ES-I3 (cell line): ENCODE measurements around the gene PUM1.
"Not testable (repeated sequence)": the region's sequence is repeated elsewhere in the genome, so short reads cannot be mapped to it uniquely, and the experiment has no call there.

Experiments
- H3K36me3 ChIP-seq: 2 replicates; pipeline ENCODE4 v1.6.1; 2013; ENCODE audit warnings: mild to moderate bottlenecking, low read length, control low read depth, moderate library complexity; ENCODE audit not compliant: insufficient read depth
- H3K4me1 ChIP-seq: 2 replicates; pipeline ENCODE4 v1.6.1; 2013; ENCODE audit warnings: mild to moderate bottlenecking, control low read depth, low read length; ENCODE audit not compliant: insufficient read depth
- H3K9ac ChIP-seq: 2 replicates; pipeline ENCODE4 v1.6.1; 2013; ENCODE audit warnings: low read depth, mild to moderate bottlenecking, low read length, moderate library complexity
- H3K9me3 ChIP-seq: 2 replicates; pipeline ENCODE4 v1.6.1; 2013; ENCODE audit warnings: mild to moderate bottlenecking, low read length, moderate library complexity; ENCODE audit not compliant: control insufficient read depth, insufficient read depth

Gene PUM1

DNA sequence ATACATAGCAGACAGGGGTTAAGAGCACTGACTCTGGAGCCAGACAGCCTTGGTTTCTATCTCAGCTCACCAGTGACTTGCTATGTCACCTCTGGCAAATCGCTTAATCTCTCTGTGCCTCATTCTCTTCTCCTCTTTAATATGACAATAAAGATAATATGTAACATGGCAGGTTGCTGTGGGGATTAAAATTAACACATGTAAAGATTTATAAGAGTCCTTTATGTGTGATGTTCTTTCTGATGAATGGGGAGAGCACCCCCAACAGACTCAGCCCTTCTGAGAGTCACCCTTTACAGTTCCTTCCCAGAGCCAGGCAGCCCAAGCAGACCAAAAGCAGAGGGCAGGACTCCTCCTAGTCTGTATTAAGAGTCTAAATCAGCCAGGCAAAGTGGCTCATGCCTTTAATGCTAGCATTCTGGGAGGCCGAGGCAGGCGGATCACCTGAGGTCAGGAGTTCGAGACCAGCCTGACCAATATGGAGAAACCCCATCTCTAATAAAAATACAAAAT lies 80.5 kb downstream of the PUM1 start:
- Histone ChIP-seq H3K4me1 (peaks cover 5% of the 10 kb centered on the region; the same call in 1 of the 2 replicates), H3K9ac (no peak overlapping the region), H3K36me3 (peaks cover 8% of the 10 kb centered on the region), H3K9me3 (no peaks in the 10 kb centered on the region)

DNA sequence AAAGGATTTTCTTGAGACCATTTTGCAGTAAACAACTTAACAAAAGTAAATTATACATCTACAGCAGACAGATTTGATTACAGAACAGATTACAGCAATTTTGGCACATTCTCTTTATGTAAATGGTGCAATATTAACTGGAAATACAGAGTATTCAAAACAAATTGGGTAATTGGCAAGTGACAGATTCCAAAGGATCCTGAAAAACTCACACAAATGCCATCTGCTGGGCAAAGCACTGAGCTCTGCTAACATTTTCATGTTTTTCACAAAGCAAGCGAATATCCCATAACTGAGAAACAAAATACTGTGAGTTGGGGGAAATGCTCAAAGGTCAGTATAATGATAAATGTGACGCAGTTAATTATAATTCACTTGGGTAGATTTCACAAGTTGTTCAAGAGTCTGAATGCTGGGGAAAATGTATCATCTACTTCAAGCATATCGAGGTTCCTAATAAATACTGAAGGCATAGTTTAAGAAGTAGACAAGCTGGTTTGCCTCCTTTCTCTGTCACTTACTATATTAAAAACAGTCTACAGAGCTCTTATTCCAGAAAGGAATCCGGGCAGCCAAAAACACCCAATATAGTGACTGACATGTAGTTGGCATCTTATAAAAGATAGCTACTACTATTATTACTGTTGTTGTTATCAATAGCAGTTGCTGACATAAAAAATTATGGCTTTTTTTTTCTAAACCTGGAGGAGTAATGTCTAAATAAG lies 81.2 kb downstream of the PUM1 start:
- H3K36me3 ChIP-seq = peaks cover 7% of the 10 kb centered on the region
- H3K4me1 ChIP-seq = peaks cover 5% of the 10 kb centered on the region; the same call in 1 of the 2 replicates
- no peaks in the 10 kb centered on the region for H3K9me3 ChIP-seq
- H3K9ac ChIP-seq = no peak overlapping the region

- Histone ChIP-seq H3K36me3 (peaks cover 8% of the 10 kb centered on the region; the same call in 1 of the 2 replicates), H3K4me1 (no peaks in the 10 kb centered on the region; the same call in 1 of the 2 replicates), H3K9me3 (no peaks in the 10 kb centered on the region), H3K9ac (no peak overlapping the region)
Measured at GRCh38 chr1:30982937-30983336, 82.6 kb downstream of the PUM1 start.

- Histone ChIP-seq H3K9ac (no peak overlapping the region), H3K36me3 (peaks cover 8% of the 10 kb centered on the region; the same call in 1 of the 2 replicates), H3K9me3 (no peaks in the 10 kb centered on the region), H3K4me1 (no peaks in the 10 kb centered on the region; the same call in 1 of the 2 replicates)
Measured at GRCh38 chr1:30982431-30982830, 83.1 kb downstream of the PUM1 start.

- Histone ChIP-seq H3K9me3 (no peaks in the 10 kb centered on the region), H3K9ac (no peak overlapping the region), H3K36me3 (peaks cover 8% of the 10 kb centered on the region; the same call in 1 of the 2 replicates), H3K4me1 (no peaks in the 10 kb centered on the region)
Measured at GRCh38 chr1:30981172-30981571, 84.3 kb downstream of the PUM1 start.

- no peaks in the 10 kb centered on the region for H3K9me3 ChIP-seq
- no peak overlapping the region for H3K9ac ChIP-seq
- no peaks in the 10 kb centered on the region for H3K4me1 ChIP-seq
- H3K36me3 ChIP-seq = peaks cover 8% of the 10 kb centered on the region; the same call in 1 of the 2 replicates
Measured at GRCh38 chr1:30977511-30977910, 88.0 kb downstream of the PUM1 start.

DNA sequence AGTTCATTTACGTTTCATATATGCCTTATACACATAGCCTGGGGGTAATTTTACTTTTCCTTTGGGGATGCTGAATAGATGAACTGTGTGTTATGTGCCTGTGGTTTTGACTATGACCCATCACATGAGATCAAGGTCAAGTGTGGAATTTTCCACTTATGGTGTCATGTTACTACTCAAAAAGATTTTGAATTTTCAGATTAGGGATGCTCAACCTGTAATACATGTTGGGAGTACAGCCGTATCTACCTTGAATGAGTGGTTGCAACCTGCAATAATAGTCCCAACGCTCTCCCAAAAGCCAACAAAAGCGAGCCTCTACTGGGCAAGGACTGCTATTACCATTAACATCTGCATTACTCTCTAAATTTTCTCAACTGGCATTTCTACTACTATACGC lies 88.4 kb downstream of the PUM1 start:
- H3K9me3 ChIP-seq = no peaks in the 10 kb centered on the region
- H3K4me1 ChIP-seq = no peaks in the 10 kb centered on the region
- no peak overlapping the region for H3K9ac ChIP-seq
- H3K36me3 ChIP-seq = peaks cover 8% of the 10 kb centered on the region; the same call in 1 of the 2 replicates

DNA sequence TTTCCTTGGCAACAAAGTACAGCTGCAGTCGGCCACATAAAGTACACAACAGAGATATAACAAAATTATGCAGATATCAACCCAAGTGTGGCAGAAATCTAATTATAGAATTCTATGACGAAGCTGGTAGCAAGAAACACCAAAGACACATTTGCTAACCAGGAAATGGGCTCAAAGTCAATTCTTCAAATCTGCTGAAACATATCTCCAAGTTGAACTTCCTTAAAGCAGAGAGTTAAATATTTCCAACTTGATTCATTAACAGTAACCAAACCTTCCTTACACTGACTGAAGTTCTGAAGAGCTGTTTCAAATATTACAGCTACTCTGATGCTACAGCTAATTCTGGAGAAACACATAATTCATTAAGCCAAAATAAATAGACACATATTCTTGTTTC lies 89.4 kb downstream of the PUM1 start:
- Histone ChIP-seq H3K9me3 (no peaks in the 10 kb centered on the region), H3K4me1 (no peaks in the 10 kb centered on the region), H3K36me3 (peaks cover 7% of the 10 kb centered on the region; the same call in 1 of the 2 replicates), H3K9ac (no peak overlapping the region)

DNA sequence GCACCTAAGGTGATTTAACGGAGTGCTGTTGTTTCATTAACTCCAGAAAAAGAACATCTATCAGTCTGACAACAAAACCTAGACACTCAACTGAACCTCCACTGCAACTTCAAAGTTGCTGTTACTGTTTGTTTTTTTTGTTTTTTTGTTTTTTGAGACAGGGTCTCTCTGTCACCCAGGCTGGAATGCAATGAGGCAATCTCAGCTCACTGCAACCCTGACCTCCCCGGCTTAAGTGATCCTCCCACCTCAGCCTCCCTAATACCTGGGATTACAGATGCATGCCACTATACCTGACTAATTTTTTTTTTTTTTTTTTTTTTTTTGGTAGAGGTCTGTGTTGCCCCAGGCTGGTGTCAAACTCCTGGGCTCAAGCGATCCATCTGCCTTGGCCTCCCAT lies 90.3 kb downstream of the PUM1 start:
- peaks cover 3% of the 10 kb centered on the region; the same call in 1 of the 2 replicates for H3K36me3 ChIP-seq

DNA sequence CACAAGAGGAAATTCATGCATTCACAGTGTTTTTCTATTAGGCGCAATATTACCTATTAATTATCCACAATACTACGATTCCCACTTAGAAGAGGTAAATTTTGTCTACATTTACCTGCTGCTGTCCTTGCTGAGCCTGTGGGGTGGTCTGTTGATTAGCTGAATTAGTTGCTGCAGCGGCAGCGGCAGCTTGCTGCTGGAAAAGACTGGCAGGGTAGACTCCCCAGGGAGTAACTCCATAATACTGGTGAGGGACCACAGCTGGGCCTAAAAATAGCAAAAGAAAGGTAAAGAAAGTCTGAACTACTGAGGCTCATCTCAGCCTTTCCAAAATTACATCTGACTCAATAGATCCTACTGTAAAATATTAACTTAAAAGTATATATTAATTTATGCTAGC lies 91.0 kb downstream of the PUM1 start:
- no peaks in the 10 kb centered on the region for H3K4me1 ChIP-seq
- peaks cover 3% of the 10 kb centered on the region; the same call in 1 of the 2 replicates for H3K36me3 ChIP-seq
- H3K9me3 ChIP-seq = no peaks in the 10 kb centered on the region
- no peak overlapping the region for H3K9ac ChIP-seq

More for the DNA sequence above, 90.3 kb downstream of the PUM1 start:
- no peaks in the 10 kb centered on the region for H3K9me3 ChIP-seq
- H3K9ac ChIP-seq = no peak overlapping the region
- H3K4me1 ChIP-seq = no peaks in the 10 kb centered on the region

DNA sequence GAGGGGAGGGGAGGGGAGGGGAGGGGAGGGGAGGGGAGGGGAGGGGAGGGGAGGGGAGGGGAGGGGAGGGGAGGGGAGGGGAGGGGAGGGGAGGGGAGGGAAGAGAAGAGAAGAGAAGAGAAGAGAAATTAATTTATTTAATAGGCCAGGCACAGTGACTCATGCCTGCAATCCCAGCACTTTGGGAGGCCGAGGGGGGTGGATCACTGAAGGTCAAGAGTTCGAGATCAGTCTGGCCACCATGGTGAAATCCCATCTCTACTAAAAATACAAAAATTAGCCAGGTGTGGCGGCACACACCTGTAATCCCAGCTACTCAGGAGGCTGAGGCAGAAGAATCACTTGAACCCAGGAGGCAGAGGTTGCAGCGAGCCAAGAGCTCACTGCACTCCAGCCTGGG lies 93.2 kb downstream of the PUM1 start:
- not testable (repeated sequence) for H3K4me1 ChIP-seq, H3K9ac ChIP-seq, H3K36me3 ChIP-seq, H3K9me3 ChIP-seq

DNA sequence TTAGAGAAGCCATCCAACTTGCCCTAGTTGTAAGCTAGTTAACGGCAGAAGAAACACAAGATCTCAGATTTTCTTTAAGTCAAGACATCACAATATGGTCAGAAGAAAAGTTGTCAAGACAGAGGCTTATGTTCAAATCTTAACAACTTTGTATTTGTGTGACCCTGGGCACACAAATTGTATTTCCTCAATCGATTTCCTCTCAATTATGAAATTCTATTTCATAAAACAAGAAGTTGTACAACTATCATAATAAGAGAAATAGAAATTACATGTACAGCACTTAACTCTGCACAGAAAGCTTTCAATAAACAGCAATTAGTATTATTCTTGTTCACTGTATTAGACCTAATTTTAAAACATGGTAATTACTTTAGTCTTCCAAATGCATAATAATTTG lies 94.0 kb downstream of the PUM1 start:
- no peak overlapping the region for H3K9ac ChIP-seq
- peaks cover 7% of the 10 kb centered on the region; the same call in 1 of the 2 replicates for H3K36me3 ChIP-seq

GRCh38 chr1:30969903-30970302 lies 95.6 kb downstream of the PUM1 start:
- Histone ChIP-seq H3K4me1 (0 out of 2 replicates have a peak, but pooled peaks cover 5% of the 10 kb centered on the region), H3K36me3 (peaks cover 18% of the 10 kb centered on the region), H3K9ac (no peak overlapping the region), H3K9me3 (no peaks in the 10 kb centered on the region)

More for the DNA sequence above, 94.0 kb downstream of the PUM1 start:
- Histone ChIP-seq H3K9me3 (no peaks in the 10 kb centered on the region), H3K4me1 (0 out of 2 replicates have a peak, but pooled peaks cover 5% of the 10 kb centered on the region)

DNA sequence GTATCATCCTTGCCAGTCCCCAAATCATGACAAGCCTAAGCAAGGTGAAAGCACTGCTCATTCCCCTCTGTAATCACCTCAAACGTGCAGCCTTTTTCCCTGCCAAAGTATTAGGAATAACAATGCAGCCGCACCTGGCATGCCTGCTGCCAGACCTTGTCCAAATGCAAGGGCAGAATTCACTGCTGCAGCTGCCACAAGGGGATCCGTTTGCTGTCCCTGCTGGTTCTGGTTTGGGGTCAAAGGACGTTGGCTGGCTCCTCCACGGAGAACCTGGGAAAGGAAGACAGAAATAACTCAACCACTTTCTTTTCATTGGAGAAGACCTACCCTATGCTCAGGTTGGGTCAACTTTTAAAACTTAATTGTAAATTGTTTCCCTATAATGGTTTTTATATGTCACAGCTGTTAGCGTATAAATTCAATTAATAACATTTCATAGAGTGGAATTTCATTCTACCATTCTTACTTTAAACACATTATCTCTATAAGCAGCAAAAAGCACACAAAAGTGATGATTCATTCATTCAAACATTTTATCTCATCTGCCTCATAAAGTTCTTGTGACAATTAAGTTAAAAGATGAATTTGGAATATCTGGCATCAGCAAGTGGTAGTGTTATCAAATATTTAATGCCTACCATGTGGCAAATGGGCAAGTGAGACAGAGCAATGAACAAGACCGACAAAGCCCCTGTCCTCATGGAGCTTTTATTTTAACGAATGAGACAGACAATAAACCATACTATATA lies 97.1 kb downstream of the PUM1 start:
- Histone ChIP-seq H3K9ac (no peak overlapping the region), H3K9me3 (no peaks in the 10 kb centered on the region), H3K4me1 (0 out of 2 replicates have a peak, but pooled peaks cover 5% of the 10 kb centered on the region), H3K36me3 (peaks cover 25% of the 10 kb centered on the region)
